HK-2 (cell line): Measurements from ENCODE around the gene FRK.
"Not testable (repeated sequence)": the region's sequence is repeated elsewhere in the genome, so short reads cannot be mapped to it uniquely, and the experiment has no call there.

ENCODE experiments used
- DNase-seq: peaks from one replicate; pipeline ENCODE4 v3.0.0-alpha.2; 2018; ENCODE audit not compliant: unreplicated experiment

The FRK gene, protein sequence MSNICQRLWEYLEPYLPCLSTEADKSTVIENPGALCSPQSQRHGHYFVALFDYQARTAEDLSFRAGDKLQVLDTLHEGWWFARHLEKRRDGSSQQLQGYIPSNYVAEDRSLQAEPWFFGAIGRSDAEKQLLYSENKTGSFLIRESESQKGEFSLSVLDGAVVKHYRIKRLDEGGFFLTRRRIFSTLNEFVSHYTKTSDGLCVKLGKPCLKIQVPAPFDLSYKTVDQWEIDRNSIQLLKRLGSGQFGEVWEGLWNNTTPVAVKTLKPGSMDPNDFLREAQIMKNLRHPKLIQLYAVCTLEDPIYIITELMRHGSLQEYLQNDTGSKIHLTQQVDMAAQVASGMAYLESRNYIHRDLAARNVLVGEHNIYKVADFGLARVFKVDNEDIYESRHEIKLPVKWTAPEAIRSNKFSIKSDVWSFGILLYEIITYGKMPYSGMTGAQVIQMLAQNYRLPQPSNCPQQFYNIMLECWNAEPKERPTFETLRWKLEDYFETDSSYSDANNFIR

DNA sequence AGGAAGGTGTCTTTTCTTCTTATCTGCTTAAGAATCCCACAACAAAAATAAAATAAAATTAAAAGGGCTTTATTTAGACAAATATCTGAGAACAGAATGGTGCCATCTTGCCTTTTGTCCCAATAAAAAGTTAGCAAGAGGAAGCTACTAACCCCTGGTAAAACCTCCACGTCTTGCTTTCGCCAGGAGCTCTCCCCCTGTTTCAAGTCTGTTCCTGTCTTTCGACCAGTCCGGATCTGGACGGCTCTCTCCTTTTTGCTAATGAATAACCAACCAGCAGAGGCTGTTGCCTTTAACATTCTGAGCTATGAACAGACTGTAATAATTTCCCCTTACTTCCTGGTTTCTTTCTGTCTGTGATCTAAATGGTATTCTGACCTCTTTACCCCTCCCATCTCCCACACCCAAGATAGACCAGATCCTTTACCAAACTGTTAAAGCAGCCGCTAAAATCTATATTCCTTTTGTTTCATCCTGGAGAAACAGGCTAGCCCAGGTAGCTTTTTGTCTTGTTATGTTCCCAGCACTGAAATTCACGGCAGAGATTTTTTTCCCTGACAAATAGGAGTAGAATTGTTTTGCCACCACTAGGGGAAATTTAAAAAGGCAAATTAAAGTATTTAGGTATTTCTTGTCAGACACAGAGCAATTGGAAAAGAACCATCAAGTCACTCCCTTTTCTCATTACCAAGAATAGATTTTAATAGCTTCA is at the start of gene FRK:
FRK (minus strand) TSS at position 320 of the 712 bp plus-strand sequence. CDS start 580 bp downstream, outside the sequence.
- DNase-seq, result peak; percentile 66

DNA sequence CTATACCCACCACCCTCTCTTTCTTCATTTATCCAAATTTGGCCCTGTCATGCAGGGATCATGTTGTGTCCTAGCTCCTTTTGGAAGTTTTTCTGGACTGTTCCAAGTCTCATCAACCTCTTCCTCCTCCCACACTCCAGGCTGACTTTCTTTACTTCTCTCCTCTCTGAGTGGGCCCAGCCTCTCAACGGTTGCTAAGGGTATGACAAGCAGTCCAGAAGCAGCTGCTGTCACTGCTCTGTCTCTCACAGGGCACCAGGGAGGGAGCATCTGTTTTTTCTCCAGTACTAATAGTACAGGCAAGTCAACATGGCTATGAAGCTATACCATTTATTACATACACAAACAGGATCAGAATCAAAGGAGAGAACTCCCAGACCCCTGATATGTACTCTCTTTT is 48.1 kb upstream of the FRK start:
- DNase-seq, result no peak

DNA sequence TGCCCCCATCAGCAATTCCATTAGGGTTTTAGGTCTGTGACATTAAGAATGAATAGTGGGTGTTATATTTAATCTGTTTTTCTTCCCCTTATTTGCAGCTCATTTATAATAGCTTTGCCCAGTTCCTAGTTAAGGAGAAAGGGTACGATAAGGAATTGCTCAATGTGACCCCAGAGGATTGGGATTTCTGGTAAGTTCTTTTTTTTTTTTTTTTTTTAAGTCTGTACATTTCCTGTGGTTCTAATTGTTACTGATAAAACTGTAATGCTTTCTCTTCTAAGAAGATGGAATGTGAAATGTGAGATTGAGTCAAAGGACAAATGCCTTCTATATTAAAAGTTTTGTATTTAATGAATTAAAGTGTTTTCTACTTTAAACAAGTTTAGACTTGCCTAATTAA is 45.5 kb upstream of the FRK start:
- no peak for DNase-seq

DNA sequence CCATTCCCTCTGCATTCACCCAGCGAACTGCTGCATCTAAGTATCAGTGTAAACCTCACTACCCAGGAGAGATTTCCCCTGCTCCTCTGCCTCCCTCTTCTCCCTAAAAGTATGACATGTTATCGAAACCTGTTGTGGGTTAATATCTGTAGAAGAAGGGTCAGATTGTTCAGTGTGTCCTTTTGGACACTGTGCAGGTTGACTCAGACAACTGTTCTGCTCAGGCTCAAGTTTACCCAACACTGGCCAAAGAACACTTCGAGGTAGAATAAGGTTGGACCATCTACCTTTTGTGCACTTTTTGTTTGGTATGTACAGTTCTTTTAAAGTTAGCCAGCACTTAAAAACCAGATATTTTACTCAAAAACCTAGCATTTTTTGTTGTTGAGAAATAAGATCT is 44.6 kb upstream of the FRK start:
- no peak for DNase-seq

DNA sequence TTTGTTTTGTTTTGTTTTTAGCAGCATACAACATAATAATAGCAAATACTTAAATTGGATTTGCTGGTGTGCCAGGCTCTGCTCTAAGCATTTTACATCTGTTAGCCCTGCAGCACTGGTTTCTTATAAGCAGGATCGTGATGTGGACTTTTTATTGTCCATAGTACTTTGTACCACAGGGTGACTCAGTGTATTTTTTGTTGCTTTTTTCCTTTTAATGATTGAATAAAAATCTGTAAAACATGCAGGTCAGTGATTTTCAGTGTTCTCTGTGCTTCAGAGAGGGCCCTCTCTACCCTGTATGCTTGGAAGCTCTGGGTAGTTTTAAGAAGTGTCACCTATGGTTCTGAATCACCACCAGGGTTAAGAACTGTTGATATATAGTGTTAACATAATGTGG is 43.9 kb upstream of the FRK start:
- no peak for DNase-seq

DNA sequence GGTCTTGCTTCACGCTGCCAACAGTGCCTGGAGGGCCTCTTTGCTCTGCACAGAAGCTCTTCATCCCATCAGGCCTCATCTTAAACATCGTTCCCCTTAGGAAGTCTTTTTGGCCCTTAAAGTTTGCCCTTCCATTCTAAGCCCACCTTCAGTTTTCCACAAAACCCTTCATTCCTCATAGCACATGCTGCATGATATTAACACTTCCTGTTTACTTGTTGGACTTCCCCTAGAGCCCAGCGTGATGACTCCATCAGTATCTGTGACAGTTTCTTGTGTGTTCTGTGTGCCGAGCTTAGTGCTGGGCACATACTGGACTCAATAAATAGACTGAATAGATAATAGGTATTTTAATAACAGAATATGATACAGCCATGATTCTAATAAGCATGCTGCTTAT is 42.2 kb upstream of the FRK start:
- DNase-seq, result no peak

DNA sequence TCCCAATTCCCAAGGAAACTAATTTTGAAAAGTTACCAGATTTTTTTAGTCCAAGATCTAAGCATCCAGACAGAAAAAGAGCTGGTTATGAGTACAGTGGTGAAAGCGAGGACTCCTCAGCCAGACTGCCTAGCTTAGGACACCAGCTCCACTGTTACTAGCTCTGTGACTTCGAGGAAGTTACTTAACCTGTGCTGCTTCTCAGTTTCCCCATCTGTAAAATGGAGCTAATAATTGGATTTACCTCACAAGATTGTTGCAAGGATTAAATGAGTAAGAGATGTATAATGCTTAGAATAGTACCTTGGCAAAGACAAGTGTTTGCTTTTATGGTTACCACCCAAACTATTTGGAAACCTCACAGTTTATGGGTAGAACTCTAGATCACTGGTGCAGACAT is 41.1 kb upstream of the FRK start:
- DNase-seq, result no peak

DNA sequence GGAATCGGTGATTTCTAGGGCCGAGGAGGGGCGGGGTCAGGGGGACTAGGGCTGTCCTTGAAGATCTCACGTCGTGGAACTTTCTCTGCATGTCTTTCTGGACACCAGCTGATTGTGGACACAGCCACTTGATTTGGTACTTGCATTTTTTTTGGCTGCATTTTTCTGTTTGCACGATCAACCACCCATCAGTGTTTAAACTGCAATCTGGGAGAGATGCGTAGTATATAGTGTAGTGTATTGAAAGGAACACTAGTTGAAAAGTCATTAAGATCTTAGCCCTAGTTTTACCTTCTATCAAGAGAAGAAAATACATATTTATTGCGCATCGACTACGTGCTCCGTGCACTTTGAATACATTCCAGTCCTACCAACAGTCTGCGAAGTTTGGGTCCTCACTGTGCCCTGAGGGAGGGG is 40.6 kb upstream of the FRK start:
- no peak for DNase-seq

DNA sequence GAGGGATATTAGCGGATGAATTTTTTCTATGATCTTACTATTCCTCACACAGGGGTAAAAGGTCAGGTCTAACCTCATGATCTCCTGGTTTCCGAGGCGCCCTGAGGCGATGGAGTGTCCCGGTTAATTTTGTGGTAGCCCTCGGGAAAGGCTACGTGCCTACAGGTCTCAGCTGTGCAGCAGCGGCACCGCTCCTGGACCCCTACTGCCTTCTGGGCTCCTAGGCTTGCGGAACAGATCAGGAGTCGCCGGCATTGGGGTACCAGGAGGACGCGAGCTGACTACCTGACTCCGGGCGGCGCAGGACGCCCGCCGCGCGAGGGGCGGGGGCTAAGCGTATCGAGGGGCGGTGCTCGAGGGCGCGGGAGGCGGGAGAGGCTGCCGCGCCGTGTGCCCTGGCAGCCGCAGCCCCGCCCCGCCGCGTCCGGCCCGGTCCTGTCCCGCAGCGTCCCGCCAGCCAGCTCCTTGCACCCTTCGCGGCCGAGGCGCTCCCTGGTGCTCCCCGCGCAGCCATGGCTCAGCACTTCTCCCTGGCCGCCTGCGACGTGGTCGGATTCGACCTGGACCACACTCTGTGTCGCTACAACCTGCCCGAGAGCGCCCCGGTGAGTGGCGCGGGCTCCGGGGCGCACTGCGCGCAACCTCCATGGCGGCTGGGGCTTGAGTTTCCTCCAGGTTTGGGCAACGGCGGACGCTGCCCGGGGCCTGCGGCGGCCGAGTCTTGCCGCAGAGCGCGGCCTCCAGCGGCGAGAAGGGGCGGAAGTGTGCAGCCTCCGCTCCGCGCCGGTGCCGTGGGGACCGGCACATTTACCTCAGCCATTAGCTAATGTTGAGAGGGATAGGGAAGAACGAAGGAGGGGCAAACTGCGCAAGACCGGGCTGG is 40.0 kb upstream of the FRK start, which contains the start of gene NT5DC1:
NT5DC1 (plus strand) TSS at position 435 of the 883 bp plus-strand sequence; CDS start at position 513, 78 bp downstream.
- DNase-seq, result peak; percentile 84

DNA sequence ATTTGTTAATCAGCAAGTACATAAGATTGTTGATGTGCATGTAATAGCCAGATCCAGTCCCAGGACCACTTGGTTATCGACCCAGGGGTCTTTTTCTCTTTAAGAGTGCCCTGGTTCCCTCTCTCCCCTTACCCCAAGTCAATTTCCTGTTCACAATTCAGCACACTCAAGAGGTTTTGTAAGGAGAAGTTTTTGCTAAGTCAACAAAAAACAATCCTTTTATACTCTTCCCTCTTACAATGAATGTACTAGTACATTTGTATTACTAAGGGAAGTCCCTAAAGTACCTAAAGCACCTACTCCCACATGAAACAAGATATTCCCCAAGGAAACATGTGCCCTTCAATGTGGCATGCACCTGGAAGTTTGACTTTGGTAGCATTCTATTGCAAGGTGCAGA is 38.3 kb upstream of the FRK start:
- DNase-seq, result no peak

DNA sequence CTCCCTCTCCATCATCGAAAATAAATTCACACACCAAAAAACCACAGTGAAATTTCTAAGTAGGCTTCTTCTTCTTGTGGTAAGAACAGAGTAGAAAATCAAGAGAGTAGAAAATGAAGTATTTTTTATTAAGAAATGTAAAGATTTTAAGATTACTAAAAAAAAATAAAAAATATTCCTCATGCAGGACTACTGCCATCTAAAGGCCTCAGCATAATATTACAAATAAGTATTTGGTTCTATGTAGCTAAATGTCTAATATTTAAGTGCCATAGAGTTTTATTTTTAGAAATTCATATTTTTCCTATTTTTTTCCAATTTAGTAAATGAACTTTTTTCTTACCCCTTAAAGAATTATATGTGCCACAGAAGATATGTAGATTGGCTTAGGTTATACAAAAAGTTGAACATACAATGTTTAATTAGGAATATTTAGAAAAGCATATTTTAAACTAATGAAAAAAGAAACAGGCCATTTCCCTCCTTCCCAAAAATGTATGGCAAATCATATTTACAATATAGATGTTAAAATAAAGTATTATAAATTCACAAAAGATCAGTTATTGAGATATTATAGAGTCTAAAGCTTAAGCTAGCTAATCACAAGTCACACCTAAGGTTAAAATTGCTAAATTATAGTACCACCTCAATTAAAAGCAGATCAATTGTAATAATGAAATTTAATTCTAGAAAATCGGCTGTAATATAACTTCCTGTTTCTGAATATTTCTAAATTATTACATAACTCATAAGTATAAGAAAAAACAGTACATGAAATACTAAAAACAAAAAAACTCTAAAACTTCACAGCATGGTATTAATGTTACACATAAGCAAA is 36.5 kb upstream of the FRK start:
- no peak for DNase-seq

DNA sequence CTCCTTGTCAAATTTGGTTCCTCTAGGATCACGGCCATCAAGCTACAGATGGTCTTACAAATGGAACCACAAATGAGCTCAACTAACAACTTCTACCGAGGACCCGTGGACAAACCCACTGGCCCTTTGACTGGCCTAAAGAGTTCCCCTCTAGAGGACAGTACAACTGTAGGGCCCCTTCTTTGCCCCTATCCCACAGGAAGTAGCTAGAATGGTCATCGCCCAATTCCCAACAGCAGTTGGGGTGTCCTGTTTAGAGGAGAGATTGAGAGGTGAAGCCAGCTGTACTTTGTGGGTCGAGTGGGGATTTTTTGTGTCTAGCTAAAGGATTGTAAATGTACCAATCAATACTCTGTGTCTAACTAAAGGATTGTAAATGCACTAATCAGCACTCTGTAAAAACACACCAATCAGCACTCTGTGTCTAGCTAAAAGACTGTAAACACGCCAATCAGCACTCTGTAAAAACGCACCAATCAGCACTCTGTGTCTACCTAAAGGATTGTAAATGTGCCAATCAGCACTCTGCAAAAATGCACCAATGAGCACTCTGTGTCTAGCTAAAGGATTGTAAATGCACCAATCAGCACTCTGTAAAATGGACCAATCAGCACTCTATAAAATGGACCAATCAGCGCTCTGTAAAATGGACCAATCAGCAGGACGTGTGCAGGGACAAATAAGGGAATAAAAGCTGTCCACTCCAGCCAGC is 35.5 kb upstream of the FRK start:
- not testable (repeated sequence) for DNase-seq

DNA sequence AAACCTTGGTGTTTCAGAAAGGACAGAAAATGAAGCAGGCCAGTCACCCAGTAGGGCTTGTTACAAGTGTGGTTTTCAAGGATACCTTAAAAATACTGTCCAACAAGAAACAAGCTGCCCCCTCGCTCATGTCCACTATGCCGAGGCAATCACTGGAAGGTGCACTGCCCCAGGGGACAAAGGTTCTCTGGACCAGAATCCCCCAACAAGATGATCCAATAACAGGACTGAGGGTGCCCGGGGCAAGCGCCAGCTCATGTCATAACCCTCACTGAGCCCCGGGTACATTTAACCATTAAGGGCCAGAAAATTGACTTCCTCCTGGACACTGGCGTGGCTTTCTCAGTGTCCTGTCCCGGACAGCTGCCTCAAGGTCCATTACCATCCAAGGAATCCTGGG is 33.4 kb upstream of the FRK start:
- no peak for DNase-seq

DNA sequence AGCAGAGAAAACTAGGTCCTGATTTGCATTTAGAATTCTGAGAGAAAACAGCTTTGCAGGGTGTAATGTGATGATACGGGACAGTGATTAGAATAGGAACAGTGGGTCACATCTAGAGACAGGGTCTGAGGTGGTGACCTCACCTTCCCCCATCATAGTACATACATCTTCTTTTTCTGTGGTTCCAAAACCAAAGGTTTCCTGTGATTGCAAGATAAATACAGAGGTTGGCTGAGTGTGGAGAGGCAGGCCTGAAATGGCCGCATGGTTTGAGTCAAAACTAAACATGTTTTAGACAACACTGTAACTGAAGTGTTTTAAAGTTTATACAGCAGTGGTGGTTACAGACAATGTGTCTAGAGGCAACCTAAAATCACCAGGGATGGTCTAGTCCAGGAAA is 29.6 kb upstream of the FRK start:
- no peak for DNase-seq

DNA sequence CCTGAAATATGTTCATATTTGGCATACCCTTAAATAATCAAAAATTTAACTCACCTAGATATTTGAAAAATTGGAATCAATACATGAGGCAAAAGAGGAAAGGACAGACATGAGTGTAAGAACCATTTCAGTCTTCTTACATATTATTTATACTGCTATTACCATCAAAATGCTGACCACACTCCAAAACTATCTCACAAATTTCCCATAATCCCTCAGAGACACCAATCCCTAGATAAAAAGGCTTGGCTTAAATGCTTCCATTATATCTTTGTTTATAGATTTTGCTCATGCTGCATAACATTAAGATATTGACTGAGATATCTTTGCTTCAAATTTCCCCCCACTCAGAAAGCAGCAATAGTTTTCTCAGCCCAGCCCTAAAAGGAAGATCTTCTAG is 28.3 kb upstream of the FRK start:
- DNase-seq, result no peak

DNA sequence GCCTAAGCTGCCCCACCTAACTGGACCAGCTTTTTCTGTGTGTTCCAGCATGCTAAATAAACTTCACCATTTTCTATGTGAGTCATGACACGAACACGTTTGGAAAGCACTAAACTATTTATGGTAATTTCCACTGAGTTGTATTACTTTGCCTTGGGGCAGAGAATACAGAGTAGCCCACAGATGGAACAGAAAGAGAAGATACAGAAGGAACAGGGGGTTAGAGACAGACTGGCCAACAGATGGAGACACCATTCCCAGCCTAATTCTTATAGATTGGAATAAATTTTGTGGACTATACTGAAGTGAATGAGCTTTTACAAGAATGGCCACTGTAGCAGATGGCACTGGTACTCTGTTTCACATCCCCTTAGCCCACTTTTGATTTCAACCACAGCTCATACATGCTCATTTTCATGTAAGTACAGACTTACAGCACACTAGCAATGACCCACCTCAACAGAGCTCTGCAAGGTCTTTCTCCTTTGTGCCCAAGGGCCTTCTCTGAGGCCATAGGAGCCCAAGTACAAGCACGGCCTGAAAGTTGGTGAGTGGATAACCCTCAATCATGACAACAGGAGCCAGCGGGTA is 26.8 kb upstream of the FRK start:
- DNase-seq, result no peak

DNA sequence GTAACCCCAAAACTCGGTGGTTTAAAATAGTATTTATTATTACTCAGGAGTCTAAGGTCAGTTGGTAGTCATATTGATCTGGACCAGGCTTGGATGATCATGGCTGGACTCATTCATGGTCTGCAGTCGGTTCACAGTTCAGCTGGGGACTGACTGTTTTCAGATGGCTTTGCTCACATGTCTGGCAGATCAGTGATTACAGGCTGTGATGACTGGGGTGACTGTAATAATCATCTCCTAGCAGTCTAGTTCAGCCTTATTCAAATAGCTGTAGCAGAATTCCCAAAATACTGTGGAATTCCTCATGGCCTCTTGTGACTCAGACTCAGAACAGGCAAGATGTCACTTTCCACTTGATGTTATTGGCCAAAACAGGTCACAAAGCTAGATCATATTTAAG is 23.6 kb upstream of the FRK start:
- DNase-seq, result no peak

DNA sequence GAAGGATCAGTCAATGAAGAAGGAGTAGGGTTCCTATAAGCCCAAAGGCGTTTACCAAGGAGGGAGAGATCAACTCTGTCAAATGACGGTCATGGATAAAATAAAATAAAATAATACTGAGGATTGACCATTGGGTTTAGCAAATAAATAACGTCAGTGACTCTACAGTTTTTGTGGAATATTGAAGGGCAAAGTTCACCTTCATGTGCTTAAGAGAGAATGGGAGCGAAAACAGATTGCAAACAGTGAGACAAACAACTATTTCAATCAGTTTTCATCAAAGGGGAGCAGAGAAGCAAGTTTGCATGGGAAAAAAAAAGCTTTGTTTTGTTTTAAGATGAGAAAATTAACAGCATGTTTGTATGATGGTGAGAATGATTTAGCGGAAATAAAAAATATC is 22.4 kb upstream of the FRK start:
- no peak for DNase-seq

DNA sequence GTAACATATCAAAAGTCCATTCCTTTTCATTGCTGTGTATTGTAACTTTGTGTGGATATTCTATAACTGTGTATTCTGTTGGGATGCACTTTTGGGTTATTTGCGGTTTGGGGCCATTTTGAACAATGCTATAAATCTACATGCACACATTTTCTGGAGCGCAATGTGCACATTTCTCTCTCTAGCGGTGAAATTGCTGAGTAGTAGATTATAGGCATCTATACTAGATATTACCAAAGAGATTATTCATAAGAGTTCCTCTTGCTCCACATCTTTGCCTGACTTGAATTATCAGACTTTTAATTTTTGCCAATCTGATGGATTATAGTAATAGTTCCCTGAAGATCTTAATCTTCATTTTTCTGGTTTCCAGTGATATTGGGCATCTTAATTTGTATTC is 18.3 kb upstream of the FRK start:
- DNase-seq, result no peak

DNA sequence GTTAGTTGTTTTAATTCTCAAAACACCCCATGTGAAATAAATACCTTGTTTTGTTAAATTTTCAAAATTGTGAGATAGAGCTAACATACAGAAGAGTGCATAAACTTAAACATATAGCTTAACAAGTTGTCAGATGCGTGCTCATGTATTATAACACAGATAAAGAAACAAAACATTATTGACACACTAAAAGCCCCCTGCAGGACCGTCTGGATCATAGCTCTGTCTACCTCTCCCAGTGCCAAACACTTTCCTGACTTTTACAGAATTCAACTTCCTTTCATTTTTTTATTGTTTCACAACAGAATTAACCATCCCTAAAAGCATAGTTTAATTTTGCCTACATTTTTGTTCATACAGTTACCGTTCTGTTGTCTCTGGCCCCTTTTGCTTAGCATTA is 17.8 kb upstream of the FRK start:
- no peak for DNase-seq
